IPS DF 19.7 (cell line): ENCODE data around the gene CRISPLD2.
"Not testable (repeated sequence)": the region's sequence is repeated elsewhere in the genome, so short reads cannot be mapped to it uniquely, and the experiment has no call there.

Experiments used
- DNase-seq: peaks from one replicate; pipeline ENCODE4 v3.0.0-alpha.2; 2013; ENCODE audit warnings: low read depth, low spot score

The CRISPLD2 gene

DNA sequence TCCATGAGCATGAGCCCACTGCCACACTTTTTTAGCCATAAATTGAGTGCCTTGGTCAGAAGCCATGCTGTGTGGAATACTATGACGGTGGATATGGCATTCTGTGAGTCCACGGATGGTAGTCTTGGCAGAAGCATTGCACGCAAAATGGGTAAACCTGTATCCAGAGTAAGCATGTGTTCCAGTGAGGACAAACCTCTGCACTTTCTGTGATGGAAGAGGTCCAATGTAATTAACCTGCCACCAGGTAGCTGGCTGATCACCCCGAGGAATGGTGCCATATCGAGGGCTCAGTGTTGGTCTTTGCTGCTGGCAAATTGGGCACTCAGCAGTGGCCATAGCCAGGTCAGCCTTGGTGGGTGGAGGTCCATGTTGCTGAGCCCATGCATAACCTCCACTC, 37.0 kb downstream of the CRISPLD2 start:
- not testable (repeated sequence) for DNase-seq

DNA sequence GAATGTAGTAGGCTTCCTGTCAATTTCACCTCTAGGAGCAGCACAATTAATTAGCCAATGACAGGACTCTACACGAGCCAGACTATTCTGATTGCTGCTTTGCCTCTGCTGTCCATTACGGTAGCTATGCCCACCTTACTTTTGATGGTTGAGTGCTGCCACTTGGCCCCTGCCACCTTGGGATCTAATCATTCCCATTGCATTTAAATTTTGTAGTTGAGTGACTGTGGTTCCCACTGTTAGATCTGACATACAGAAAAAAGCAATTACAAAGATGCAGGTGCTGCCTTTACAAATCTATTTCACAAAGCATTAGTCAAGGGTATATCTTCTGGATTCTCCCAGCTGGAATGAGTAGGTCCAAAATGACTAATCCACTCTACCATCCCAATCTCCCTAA, 39.9 kb downstream of the CRISPLD2 start:
- DNase-seq: no peak

DNA sequence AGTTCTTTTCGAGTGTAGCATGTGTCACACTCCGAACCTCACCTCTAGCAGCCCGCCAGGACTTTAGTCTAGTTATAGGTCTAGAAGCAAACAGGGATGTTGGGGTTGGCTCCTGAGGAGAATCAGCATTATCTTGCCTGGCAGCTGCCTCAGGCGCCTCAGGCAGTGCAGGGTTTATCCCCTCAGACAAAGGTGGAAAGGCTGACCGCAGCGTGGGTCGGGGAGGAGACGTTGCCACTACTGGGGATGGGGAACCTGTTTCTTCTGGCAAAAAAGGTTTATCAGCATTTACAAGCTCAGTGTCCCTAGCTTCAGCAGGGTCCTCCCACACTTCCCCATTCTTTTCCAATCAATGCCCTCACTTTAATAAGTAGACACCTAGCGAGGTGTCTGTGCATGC, 40.6 kb downstream of the CRISPLD2 start:
- no peak for DNase-seq

DNA sequence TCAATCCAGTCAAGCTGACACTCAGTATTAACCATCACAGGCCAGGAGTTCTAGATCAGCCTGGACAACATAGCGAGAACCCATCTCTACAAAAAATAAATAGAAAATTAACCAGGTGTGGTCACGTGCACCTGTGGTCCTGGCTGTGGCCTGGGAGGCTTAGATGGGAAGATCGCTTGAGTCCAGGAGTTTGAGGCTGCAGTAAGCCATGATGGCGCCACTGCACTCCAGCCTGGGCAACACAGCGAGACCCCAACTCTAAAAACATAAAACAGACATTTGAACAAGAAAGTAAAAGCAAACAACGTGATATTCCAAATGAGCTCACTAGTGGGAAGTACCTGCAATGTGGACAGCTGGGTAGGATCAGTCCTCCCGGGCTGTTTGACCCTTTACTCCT, 41.9 kb downstream of the CRISPLD2 start:
- no peak for DNase-seq

DNA sequence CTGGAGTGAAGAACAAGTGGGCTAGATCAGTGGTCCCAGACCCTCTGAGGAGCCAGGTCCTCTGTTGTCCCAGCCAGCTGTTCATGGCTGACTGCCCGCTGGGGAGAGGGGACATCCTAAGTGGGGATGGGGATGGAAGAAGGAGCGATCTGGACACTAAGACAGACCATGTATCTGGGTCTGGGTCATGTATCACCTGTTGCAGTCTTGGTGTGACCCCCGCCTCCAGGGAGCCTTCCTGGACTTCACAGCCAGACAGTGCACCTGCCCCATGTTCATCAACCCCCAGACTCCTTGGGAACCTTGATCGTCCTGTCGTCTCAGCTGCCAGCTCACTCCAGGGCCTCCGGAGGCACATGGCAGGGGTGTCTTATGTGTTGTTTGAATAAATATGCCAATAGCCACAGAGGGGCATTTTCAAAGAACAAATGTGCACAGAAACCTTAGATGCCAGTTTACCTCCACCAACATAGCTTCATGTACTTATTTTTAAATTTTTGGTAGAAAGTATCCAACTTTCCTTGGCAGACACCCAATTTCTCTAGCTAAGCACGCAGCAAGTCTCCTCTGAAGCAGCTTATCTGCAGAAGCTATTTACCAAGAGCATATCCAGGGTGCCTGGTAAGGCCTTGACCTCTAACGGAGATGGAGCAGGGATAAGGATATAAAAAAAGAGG, 43.2 kb downstream of the CRISPLD2 start:
- DNase-seq: no peak

DNA sequence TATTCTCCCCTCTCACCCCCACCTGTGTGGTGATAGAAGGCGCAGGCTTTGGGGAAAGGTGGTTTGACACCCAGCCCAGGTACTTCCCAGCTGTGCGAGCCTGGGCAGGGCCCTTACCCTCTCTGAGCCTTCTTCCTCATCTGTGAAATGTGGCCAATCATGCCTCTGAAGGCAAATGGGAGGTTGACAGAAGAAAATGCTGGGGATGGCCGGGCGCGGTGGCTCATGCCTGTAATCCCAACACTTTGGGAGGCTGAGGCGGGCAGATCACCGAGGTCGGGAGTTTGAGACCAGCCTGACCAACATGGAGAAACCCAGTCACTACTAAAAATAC, 43.7 kb downstream of the CRISPLD2 start:
- no peak for DNase-seq

DNA sequence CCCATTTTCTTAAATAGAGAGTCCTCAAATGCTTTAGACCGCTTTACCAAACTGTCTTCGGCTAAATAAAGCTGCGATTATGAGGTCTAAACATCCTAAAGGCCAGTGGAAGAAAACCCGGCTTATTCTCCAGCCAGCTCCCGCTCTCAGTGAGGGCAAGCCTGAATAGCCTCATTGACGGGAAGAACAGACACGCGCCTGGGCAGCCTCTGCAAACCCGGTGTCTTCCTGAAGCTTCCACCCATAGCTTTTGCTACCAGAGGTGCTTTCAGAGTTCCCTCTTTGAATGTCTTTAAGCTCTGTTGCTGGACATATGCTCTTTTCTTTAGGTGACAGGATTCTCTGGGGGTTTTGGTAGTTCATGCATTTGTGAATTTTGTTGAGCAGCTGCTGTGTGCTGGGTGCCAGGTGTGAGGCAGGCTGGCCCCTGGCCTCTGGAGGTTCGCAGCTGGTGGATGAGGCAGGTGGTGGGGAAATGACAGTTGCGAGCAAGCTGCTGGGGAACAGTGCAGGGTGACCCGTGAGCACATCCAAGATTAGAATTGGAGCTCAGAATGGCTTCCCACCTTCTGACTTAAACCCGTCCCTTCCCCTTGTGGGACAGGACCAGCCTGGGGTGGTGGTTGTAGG, 44.7 kb downstream of the CRISPLD2 start:
- no peak for DNase-seq

DNA sequence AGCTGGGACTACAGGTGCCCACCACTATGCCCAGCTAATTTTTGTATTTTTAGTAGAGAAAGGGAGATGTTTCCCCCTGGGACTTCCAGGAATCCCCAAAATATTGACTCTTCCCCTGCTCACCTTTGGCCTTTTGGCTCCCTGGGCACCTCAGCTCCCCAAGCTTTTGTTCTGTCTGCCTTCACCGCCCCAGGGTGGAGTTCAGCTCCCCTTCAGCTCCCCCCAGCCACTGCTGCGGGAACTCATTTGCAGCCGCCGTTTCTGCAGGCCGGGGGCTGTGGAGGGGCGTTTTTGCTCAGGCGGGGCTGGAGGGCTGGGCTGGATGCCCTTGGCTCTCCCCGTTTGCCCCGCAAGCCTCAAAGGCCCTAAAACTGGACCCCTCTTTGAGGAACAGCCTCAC, 47.9 kb downstream of the CRISPLD2 start:
- DNase-seq: no peak

DNA sequence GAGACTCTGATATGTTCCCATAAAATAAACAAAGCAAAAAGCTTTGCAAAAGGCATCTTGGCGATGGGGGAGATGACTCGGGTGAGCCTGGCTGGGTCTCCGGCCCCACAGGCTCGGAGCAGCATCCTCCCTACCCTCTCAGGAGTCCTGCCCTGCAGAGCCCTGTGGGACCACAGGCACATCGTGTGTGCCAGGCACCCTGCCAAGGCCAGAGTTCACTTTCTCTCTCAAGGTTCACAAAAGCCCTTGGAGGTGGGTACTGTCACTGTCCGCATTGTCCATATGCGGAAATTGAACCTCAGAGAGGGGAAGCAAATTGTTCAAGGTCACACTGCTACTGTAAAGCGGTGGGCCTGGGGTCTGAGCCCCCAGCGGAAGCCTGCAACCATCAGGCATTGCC, 48.5 kb downstream of the CRISPLD2 start:
- DNase-seq: no peak

DNA sequence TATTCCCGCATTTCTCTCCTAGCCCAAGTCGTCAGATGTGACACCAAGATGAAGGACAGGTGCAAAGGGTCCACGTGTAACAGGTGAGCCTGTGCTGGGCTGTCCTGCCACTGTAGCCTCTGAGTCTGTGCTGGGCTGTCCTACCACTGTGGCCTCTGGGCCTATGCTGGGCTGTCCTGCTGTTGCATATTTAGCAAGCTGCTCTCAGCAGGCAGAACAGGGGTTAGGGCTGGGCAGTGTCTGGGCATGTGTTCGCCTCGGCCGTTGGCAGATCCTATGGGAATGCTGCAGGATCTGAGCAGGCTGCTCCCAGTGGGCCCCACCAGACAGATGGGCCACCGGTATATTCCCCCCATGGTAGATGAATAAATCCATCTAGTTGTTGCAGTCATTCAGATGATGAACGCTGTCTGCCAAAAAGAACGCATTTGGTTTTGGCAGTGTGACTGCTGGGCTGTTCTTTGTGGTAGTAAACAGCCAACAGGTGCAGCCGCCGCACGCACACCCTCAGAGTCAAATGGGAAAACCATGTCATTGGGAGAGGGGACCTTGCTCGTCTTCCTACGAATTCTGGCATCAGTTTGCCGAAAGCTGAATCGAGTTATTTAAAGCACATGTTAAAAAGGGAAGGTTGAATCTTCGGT, 49.2 kb downstream of the CRISPLD2 start:
- no peak for DNase-seq

DNA sequence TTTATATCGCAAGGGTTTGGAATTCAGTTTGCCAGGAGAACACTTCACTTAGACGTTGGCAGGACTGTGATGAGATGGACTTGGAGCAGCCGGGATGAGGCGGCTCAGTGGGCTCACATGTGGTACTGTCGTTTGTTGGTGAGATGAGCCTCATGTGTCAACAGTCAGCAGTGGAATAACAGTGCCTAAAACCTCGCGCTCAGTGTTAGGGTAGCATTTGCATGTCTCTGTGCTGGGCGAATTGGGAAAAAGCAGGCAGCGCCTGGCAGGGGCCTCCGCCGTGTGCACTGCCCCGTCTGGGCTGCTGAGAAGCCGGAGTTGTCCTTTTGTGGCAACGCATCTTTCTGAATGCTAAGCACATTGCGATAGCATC, 49.7 kb downstream of the CRISPLD2 start:
- DNase-seq: no peak

DNA sequence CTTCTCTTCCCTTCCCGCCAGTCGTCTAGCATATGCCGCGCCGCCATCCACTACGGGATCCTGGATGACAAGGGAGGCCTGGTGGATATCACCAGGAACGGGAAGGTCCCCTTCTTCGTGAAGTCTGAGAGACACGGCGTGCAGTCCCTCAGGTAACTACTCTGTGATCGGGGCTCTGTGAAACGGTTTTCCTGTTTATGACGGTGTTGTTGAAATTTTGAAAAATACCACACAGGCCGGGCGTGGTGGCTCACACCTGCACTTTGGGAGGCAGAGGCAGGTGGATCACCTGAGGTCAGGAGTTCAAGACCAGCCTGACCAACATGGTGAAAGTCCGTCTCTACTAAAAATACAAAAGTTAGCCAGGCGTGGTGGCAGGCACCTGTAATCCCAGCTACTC, 53.2 kb downstream of the CRISPLD2 start:
- DNase-seq: not testable (repeated sequence)

DNA sequence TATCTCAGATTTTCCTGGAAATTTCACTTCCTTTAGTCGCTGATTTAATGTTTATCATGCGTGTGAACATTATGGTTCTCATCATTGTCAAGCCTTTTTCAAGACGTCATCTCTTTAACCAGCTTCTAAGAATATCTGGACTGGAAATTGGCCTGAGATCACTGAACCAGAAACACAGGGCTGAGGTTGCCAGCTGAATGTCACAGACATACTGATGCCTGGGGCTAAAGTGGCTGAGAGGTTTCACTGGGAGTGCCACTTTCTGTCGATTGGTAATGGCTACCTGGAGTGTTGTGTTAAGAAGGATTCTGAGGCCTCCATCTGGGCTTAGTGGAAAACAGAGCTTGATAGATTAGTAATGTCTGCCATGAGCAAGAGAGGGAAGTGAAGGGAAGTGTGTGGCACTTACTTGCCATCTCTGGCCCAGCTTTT, 54.2 kb downstream of the CRISPLD2 start:
- no peak for DNase-seq

DNA sequence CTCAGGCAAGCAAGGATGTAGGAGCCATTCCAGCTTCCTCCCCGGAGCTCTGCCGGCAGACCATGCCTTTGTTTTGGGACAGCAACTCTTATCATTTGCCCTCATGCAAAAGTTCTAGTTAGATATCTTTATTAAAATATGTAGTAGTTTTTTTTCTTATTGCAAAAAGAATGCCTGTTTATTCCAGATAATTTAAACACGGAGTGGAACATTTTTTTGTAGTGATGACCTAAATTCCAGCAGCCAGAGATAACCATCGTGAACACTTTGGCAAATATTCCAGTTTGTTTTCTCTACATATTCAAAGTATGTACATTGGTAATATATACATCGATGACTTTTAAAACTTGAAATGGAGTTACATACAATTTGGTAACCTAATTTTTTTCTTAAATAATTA, 54.8 kb downstream of the CRISPLD2 start:
- no peak for DNase-seq

DNA sequence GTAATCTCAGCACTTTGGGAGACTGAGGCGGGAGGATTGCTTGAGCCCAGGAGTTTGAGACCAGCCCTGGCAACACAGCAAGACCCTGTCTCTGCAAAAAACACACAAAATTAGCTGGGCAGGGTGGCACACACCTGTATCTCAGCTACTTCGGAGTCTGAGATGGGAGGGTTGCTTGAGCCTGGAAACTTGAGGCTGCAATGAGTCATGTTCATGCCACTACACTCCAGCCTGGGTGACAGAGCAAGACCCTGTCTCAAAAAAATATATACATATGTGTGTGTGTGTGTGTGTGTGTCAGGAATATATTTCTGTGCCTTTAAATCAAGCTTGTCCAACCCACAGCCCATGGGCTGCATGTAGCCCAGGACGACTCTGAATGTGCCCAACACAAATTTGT, 55.2 kb downstream of the CRISPLD2 start:
- no peak for DNase-seq

DNA sequence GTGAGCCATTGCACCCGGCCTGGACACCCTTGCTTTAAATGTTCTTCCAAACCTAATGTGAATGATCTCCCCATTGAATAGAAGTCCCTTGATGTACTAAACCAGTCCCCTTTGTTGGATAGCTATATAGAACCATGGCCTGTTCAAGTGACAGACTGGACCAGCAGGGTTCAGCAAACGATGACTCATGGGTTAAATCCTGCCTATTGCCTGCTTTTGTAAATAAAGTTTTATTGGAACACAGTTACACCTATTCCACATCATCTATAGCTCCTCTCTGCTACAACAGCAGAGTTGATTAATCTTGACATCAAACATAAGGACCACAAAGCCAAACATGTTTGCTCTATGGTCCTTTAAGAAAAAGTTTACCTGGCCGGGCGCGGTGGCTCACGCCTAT, 56.1 kb downstream of the CRISPLD2 start:
- DNase-seq: no peak

DNA sequence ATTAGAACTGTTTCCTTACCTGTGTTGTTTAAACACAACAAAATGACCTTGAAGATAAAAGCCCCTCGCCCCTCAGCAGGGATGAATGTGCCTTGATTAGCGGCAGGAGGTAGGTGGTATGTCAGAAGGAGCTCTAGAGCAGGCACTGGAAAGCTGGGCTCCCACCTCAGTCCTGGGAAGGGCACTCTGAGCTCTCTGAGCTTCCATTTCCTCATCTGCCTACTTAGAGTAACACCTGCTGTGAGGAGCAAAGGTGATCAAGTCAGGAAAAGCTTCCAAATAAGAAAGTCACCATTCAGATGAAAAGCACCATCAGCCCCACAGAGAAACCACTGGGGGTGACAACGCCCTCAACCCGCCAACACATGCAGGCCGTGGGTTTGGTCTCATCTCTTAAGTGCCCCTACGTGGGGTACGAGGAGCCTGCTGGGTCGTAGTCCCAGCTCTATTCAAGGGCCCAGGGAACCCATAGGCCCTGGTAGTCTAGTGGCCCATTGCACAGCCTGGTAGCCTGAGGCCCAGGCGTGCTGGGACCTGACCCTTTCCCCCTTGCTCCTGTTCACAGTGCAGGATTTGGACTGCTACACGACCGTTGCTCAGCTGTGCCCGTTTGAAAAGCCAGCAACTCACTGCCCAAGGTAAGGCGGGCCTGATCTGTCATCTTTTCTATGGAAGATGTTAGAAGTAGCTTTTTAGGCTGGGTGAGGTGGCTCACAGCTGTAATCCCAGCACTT, 57.3 kb downstream of the CRISPLD2 start:
- DNase-seq: no peak

DNA sequence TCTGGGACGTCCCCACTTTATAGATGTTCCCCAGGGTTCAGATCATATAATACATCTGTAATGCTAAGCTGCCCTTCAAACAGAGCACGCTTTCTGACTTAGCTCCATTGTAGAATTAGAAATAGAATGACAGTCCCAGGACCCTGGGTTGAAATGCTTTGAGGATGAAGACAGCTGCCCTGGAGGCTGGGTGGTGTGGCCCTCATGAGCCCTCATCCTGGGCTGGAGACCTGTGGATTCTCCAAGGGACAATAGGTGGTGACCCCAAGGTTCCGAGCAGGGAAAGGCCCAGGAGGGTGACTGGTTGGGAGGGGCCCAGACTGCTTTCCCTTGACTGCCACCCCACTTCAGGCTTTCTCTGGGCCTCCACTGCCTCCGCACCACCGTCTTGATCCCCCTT, 59.0 kb downstream of the CRISPLD2 start:
- DNase-seq: no peak

DNA sequence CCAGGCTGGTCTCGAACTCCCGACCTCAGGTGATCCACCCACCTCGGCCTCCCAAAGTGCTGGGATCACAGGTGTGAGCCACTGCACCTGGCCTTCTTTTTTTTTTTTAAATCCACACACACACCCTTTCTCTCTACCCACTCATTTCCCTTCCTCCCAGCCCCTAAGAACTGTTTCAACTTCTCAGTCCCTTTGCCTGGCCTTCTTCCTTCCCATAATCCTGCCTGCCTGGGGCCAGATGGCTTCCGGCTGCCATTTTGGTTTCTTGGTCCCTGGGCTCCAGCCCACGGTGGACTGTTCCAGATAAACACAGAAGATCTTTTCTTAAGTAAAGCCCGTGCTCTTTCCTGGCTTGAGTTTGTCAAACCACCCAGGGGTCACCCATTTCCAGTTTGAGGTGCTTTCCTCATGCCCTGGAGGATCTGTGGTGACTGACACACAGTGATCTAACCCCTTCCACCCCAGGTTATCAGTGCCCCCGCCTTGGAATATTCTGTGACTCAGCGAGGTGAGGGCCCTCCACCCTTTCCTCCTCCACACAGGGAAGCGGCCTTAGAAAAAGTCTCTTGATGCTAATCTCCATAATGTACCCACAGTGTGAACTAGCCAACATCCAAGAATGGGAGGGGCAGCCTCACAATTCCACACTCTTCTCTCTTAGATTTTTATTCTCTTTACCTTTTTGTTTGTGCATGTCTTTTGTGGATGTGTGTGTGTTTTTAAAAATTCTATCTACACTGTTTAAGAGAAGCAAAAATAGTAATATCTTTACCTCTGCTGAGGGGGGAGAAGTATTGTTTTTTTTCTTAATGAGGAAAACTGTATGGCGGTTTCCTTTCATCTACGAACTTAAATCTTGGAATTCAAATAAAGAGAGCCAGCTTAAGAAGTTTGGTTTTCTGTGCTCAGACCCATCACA, 60.0 kb downstream of the CRISPLD2 start:
- DNase-seq: no peak

DNA sequence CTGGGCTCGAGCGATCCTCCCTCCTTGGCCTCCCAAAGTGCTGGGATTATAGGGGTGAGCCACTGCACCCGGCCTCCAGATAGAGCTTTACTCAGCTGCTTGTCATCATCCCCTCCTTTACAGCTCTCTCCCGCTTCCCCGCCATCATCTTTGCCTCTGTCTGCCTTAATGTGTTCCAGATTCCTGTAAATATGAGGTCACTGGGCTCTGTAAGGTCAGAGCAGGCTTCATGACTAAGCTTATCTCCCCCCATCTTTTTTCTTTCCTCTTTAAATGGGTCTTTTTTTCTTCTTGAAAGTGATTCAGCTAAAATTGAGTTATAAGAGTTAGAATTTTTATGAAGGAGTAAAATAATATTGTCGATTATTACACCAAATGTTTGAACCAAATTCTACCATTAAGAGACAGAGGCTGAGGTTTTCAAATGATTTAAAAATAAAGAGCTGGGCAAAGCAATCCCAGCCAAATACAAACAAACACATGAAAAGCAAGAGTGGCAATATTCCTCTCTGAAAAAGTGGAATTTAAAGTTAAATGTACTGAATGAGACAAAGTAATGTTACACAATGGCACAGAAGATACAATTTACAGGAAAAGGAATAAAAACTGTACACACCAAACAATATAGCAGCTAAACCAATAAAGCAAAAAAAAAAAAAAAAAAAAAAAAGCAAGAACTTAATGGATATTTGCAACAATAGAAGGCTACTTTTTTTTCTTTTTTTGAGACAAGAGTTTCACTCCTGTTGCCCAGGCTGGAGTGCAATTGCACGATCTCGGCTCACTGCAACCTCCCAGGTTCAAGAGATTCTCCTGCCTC, 62.1 kb downstream of the CRISPLD2 start:
- DNase-seq: no peak

DNA sequence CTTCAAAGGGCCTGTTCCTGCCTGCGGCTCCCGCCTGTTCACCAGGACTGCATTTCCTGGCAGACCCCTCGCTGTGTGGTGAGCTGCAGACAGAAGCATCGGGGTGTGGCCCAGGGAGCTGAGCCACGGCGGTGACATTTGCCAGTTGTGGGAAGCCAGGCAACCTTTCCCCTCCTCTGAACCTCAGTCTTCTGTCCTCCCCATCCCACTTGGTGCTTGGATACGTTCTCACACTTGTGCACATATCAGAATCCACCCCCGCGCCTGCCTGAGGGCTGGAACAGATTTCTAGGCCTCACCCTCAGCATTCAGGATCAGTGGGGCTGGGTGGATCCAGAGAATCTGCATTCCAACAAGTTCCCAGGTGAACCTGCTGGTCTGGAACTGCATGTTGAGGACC, 63.5 kb downstream of the CRISPLD2 start:
- no peak for DNase-seq
